WTC11 (cell line): ENCODE results near the gene ALDH8A1.

Experiments
- ATF3 ChIP-seq: sonication (generic); formaldehyde crosslinking; conservative IDR thresholded peaks from 2 replicates; pipeline ENCODE4 v1.8.1; 2022; ENCODE audit warnings: mild to moderate bottlenecking, missing genetic modification reagents
- CTCF ChIP-seq: fragments of 200-600 bp; IDR thresholded peaks from 2 replicates; pipeline ENCODE4 v1.8.0; 2022; ENCODE audit warnings: antibody characterized with exemption
- FOXP1 ChIP-seq: sonication (generic); formaldehyde crosslinking; IDR thresholded peaks from 2 replicates; pipeline ENCODE4 v1.8.0; 2022; ENCODE audit warnings: missing genetic modification reagents, mild to moderate bottlenecking, moderate library complexity, borderline replicate concordance
- NR1H2 ChIP-seq: sonication (generic); formaldehyde crosslinking; IDR thresholded peaks from 2 replicates; pipeline ENCODE4 v1.9.0; 2021; ENCODE audit warnings: mild to moderate bottlenecking, moderate library complexity, missing genetic modification reagents
- TF ChIP-seq, protein P1 (sequence below): sonication (generic); formaldehyde crosslinking; IDR thresholded peaks from 2 replicates; pipeline ENCODE4 v1.8.1; 2022; ENCODE audit warnings: low read depth, mild to moderate bottlenecking, moderate library complexity, missing genetic modification reagents, borderline replicate concordance
- TF ChIP-seq, protein P2 (sequence below): sonication (generic); formaldehyde crosslinking; IDR thresholded peaks from 2 replicates; pipeline ENCODE4 v1.8.1; 2023; ENCODE audit warnings: mild to moderate bottlenecking, missing genetic modification reagents, borderline replicate concordance
- TF ChIP-seq, protein P3 (sequence below): sonication (generic); formaldehyde crosslinking; IDR thresholded peaks from 2 replicates; pipeline ENCODE4 v1.8.0; 2022; ENCODE audit warnings: mild to moderate bottlenecking, missing genetic modification reagents

- TF ChIP-seq, protein P1, sequence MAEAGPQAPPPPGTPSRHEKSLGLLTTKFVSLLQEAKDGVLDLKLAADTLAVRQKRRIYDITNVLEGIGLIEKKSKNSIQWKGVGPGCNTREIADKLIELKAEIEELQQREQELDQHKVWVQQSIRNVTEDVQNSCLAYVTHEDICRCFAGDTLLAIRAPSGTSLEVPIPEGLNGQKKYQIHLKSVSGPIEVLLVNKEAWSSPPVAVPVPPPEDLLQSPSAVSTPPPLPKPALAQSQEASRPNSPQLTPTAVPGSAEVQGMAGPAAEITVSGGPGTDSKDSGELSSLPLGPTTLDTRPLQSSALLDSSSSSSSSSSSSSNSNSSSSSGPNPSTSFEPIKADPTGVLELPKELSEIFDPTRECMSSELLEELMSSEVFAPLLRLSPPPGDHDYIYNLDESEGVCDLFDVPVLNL: no peak
- TF ChIP-seq CTCF (no peak), FOXP1 (CRISPR knock-in tag) (no peak), ATF3 (no peak), NR1H2 (CRISPR knock-in tag) (no peak)
- TF ChIP-seq, protein P2, sequence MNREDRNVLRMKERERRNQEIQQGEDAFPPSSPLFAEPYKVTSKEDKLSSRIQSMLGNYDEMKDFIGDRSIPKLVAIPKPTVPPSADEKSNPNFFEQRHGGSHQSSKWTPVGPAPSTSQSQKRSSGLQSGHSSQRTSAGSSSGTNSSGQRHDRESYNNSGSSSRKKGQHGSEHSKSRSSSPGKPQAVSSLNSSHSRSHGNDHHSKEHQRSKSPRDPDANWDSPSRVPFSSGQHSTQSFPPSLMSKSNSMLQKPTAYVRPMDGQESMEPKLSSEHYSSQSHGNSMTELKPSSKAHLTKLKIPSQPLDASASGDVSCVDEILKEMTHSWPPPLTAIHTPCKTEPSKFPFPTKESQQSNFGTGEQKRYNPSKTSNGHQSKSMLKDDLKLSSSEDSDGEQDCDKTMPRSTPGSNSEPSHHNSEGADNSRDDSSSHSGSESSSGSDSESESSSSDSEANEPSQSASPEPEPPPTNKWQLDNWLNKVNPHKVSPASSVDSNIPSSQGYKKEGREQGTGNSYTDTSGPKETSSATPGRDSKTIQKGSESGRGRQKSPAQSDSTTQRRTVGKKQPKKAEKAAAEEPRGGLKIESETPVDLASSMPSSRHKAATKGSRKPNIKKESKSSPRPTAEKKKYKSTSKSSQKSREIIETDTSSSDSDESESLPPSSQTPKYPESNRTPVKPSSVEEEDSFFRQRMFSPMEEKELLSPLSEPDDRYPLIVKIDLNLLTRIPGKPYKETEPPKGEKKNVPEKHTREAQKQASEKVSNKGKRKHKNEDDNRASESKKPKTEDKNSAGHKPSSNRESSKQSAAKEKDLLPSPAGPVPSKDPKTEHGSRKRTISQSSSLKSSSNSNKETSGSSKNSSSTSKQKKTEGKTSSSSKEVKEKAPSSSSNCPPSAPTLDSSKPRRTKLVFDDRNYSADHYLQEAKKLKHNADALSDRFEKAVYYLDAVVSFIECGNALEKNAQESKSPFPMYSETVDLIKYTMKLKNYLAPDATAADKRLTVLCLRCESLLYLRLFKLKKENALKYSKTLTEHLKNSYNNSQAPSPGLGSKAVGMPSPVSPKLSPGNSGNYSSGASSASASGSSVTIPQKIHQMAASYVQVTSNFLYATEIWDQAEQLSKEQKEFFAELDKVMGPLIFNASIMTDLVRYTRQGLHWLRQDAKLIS: no peak
- TF ChIP-seq, protein P3, sequence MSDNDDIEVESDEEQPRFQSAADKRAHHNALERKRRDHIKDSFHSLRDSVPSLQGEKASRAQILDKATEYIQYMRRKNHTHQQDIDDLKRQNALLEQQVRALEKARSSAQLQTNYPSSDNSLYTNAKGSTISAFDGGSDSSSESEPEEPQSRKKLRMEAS: no peak
These were observed 31.4 kb downstream of the ALDH8A1 start for GRCh38 chr6:134918418-134918961.
